Activated CD8-positive, alpha-beta memory T cell treated with anti-CD3 and anti-CD28 coated beads for 4 hours (primary cell): ENCODE measurements around the gene PROX2.
A peak's percentile ranks its signal among the peaks of the same experiment; 100 is the strongest.

ENCODE experiments used
- DNase-seq, 2 donors: peaks; one replicate each; pipeline ENCODE4 v3.0.0-alpha.2; 2020; ENCODE audit warnings: low read depth in 2 of 2

Gene PROX2

GRCh38 chr14:74909501-74909900 lies 33.6 kb upstream of the PROX2 start:
- DNase-seq, result no peak

- DNase-seq, result no peak
Measured at GRCh38 chr14:74908861-74909341, 33.0 kb upstream of the PROX2 start.

GRCh38 chr14:74907744-74908143 lies 31.8 kb upstream of the PROX2 start:
- DNase-seq, result no peak

GRCh38 chr14:74906925-74907521 lies 31.1 kb upstream of the PROX2 start:
- no peak for DNase-seq

- DNase-seq, result peak; percentile 54 to 59
Measured at GRCh38 chr14:74905595-74906142, 29.7 kb upstream of the PROX2 start.

GRCh38 chr14:74904635-74905503 lies 28.9 kb upstream of the PROX2 start:
- no peak for DNase-seq

GRCh38 chr14:74902941-74903705 lies 27.2 kb upstream of the PROX2 start:
- no peak for DNase-seq

GRCh38 chr14:74898694-74899093 lies 22.7 kb upstream of the PROX2 start:
- DNase-seq, result no peak

GRCh38 chr14:74898083-74898482 lies 22.1 kb upstream of the PROX2 start:
- DNase-seq, result no peak

GRCh38 chr14:74897642-74898041 lies 21.7 kb upstream of the PROX2 start:
- no peak for DNase-seq

- DNase-seq, result no peak
Measured at GRCh38 chr14:74896400-74896799, 20.5 kb upstream of the PROX2 start.

- no peak for DNase-seq
Measured at GRCh38 chr14:74893614-74894091, 17.7 kb upstream of the PROX2 start.

- no peak for DNase-seq
Measured at GRCh38 chr14:74892745-74893144, 16.8 kb upstream of the PROX2 start.

- no peak for DNase-seq
Measured at GRCh38 chr14:74891870-74892269, 15.9 kb upstream of the PROX2 start.

GRCh38 chr14:74890262-74890661 lies 14.3 kb upstream of the PROX2 start:
- DNase-seq, result no peak

- DNase-seq, result no peak
Measured at GRCh38 chr14:74888164-74889158, 12.5 kb upstream of the PROX2 start.

- DNase-seq, result no peak
Measured at GRCh38 chr14:74886001-74886400, 10.1 kb upstream of the PROX2 start.

- DNase-seq, result no peak
Measured at GRCh38 chr14:74882103-74882920, 6.4 kb upstream of the PROX2 start.

- peak; percentile 70 to 71 for DNase-seq
Measured at GRCh38 chr14:74881431-74882102, 5.6 kb upstream of the PROX2 start, which contains the start of gene DLST. Gene DLST, plus strand, starts transcription at chr14:74881916. Its CDS starts 38 bp downstream, at chr14:74881954.
